Measurements from ENCODE around the gene PDE4D.

- TF ChIP-seq CTCF (conservative IDR thresholded peaks at IDR 0.05; ENCODE audit: low read depth, low read length) (no peak), EZH2phosphoT487 (IDR thresholded peaks at IDR 0.05; ENCODE audit: borderline replicate concordance, low read length) (no peak), EZH2 (IDR thresholded peaks at IDR 0.05; ENCODE audit: low read length, unreplicated experiment) (no peak)
Observed at GRCh38 chr5:59137846-59138245, 755.7 kb downstream of the PDE4D start.
